GM19238 (cell line): ENCODE measurements around the gene NFE2L1.

Experiments used
- DNase-seq: peaks from one replicate; pipeline ENCODE4 v3.0.0; 2011; ENCODE audit warnings: low spot score; ENCODE audit not compliant: insufficient read length

Gene NFE2L1

DNA sequence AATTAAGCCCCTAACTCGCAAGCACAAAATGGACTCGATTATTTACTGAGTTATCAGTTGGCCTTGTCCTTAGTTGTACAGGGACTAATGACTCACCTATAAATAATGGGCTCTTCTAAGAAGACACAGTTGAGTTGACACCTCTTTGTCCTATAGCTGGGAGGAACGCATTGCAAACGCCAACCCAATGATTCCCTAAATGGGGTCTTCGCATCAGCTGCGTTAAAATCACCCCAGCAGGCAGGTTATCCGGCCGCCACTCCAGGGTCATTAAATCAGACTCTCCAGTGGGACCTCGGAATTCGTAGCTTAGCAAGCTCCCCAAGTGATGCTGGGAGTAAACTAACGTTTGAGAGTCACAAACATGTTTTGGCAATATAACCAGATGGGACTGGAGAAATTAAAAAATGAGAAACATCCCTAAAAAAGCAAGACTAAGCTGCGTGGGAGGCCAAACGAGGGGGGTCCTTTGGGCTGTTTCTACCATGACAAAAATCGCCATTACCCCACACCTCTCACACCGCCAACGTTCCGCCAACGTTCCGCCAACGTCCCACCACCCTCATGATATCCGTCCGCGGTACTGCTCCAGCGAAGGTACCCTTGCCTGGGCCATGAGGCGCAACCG lies 932 bp upstream of the NFE2L1 start:
- DNase-seq = no peak

DNA sequence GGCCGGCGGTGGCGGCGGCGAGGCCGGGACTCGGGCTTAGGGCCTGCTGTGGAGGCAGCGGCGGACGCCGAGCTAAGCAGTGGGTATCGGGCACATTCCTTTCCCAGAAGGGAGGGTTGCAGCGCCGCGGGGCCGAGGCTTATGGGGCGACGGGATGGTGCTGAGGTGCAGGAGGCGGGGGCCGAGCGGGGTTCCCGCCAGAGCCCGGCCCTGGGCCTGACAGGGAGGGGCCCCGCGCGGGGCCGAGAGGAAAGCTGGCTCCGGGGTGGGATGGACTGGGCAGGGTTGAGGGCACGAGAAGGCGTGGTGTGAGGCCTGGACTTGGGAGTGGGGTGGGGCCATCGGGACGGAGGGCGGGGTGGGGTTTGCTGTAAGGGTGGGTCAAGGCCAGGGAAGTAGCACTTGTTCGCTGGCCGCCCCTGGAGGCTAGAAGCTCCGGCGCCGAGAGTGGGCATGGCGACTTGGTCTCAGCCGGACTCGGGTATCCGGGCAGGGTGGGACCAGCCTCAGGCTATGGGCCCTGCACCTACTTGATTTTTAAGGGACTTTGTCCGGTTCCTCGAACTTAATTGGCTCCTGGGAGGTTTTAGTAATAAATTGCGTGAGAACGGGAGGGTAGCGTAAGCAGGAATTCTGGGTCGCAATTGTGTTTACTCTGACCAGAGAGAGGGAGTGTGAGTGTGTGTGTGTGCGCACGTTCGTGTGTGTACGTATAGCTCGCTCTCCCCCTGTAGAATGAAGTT lies 396 bp downstream of the NFE2L1 start:
- no peak for DNase-seq

DNA sequence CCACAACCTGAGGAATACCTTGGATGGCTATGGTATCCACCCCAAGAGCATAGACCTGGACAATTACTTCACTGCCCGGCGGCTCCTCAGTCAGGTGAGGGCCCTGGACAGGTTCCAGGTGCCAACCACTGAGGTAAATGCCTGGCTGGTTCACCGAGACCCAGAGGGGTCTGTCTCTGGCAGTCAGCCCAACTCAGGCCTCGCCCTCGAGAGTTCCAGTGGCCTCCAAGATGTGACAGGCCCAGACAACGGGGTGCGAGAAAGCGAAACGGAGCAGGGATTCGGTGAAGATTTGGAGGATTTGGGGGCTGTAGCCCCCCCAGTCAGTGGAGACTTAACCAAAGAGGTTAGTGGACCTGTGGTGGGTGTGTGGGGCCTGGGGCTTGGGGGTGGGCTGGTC lies 3.1 kb downstream of the NFE2L1 start:
- DNase-seq = no peak

DNA sequence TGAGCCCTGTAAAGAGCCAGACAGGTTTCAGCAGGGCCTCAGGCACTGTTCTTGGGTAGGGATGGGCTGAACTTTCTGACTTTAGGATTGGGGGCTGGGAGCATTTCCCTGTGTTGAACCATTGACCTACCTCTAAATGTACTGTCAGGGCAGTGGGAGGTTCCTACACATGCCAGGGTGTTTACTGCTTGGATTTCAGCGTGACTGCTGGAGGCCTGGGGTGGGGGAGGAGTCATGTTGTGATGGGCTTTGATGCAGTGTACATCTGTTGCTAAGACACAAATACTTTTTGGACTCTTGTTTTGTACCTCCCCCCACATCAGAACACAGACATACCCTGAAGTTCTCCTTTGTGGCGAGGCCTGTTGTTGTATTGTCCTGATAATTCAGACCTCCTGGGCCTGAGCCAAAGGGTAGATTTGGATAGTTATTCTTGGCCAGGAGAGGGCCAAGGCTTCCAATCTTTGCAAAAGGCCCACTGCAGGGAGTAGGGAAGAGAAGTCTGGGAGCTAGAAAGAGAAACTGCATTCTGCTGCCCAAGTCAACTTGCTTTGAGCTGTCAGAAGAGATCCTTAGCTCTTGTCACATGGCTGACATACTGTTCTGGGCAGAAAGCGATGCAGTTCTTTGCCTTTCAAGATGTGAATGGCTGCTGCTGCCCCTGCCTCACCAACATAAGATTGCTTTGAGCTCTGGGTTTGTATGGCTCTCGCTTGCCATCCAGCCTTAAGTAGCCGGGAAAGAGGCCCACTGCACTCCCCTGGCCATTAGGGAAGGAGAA lies 3.7 kb downstream of the NFE2L1 start:
- DNase-seq = no peak

DNA sequence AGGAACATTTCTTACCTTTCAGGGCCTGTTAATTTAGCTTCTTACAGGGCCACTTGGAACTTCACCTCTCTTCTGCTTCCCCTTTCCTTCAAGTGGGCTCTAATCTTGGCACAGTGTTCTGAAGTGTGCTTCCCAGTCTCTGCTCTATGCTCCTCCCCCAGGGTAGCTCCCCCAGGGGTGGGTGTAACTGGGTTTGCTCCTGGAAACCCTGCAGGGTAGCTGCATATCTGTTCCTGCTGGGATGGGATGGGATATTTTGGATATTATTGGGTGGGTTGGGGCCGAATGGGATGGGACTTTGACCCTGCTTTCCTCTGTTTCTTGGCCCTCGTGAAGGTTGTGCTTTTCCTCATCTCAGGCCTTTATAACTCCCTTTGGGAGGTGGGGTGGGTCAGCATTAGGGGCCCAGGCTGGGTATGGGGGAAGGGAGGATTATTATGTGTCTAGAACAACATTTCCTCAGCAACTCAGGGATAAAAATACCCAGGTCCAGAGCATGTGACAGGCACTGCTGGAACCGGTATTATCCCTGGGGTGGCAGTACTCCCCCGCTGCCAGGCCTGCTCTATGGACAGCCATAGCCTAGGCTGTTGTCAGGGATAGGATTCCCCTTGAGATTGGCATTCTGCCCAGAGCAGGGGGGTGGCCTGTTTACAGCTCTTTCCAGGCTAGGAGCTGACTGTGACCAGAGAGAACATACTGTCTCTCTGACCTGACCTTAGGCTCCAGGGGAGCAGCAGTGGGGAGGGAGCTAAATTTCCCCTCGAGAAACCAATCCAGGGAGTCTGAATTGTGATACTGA lies 5.0 kb downstream of the NFE2L1 start:
- DNase-seq = no peak

DNA sequence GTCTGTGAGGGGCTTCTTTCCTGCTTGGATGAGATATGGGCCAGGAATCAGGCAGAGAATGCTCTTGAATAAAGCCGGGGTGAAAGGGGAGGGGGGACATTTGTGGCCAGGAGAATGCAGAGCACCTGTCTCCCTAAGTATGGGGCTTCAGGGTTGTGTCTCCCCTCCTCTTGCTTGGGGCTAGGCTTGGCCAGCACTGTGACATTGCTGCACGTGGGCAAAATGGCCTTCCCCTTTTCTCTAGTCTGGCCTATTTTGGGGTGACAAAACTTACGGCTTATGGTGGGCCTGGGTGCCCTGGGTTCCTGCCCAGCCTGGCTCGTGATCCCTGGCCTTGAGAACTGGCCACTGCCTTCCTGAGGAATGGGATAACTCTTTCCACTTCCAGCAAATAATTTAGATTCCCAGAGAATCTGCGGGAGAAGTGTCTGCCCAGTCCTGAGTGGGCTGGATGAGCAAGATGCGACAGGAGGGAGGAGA lies 5.6 kb downstream of the NFE2L1 start:
- no peak for DNase-seq

DNA sequence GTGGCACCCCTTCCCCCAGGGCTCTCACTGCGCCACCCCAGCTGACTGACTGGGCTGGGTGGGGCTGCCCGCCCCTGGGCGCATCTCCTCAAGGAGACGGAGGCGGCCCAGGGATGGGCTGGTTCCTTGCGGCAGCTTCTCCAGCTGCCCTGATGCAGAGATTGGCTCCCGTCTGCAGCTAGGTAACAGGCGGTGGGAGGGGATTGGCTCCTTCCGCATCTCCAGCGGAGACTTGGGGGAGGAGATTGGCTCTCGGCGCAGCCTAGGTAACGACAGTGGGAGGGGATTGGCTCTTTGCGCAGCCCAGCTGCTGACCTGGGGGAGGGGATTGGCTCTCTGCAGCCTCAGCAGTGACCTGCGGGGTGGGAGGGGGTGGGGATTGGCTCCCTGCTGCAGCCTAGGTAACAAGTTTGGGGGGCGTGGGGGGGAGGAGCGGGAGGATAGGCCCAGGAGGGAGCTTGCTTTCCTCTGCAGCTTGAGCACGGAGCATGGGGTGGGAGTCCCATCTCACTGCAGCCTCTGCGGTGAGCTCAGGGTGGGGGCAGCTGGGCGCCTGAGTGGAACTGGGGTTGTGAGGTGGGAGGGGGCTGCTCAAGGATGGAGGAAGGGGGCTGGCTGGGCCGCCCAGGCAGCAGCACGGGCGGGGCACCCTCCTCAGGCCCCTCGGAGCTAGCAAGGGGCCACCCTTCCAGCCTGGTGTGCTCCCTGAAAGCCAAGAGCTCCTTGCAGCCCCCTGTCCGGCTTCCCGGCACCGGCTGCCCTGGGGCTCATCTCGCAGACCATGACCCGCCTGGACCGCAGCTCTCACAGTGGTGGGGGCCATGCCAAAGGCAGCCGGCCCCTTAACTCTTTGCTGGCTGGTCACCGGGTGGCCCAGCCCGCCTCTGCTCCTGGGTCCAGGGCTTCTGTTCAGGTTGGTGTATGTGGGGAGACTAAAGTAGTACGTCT lies 6.4 kb downstream of the NFE2L1 start:
- DNase-seq = no peak

DNA sequence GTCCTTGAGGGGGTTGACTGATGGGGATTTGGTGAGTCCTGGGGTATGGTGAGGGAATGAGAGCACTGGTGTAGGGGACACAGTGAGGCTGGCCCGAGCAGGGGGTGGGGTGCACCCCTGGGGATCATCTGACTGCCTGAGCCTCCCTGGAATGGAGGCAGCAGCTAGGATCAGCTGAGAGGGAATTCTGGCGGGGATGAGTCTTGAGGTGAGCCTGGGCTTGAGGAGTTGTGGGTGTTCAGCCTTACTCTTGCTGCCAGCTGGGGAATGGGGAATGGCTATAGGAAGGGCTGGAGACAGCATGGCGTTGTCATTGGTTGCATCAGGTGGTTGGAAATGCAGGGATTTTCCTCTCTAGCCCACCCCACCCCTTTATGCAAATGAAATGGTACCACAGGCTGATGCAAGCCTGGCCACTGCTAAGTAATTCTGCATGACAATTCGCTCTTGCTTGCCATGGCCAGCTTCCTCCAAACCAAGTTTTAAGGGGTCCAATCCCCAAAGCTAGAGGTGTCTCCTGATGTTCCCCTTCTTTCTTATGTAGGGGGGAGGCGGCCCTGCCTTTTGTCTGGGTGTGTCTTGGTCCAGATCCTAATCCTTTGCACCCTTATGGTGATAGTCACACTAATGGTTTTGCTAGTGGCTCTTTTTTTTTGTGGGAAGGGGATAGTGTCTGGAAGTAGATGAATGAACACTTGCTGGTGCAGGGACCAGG lies 7.5 kb downstream of the NFE2L1 start:
- DNase-seq = no peak

DNA sequence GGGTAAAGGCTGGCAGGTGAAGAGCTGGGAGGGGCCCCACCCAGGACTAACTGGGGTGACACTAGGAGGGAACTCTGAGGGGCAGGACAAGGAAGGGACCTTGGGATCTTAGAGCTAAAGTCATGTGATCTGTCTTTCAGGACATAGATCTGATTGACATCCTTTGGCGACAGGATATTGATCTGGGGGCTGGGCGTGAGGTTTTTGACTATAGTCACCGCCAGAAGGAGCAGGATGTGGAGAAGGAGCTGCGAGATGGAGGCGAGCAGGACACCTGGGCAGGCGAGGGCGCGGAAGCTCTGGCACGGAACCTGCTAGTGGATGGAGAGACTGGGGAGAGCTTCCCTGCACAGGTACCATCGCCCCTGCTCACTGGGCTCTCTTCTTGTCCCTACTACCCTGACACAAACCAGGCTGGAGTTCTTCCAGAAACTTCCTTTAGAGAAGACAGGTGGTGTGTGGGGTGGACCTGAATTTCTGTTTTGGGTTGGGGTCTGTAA lies 8.1 kb downstream of the NFE2L1 start:
- no peak for DNase-seq

DNA sequence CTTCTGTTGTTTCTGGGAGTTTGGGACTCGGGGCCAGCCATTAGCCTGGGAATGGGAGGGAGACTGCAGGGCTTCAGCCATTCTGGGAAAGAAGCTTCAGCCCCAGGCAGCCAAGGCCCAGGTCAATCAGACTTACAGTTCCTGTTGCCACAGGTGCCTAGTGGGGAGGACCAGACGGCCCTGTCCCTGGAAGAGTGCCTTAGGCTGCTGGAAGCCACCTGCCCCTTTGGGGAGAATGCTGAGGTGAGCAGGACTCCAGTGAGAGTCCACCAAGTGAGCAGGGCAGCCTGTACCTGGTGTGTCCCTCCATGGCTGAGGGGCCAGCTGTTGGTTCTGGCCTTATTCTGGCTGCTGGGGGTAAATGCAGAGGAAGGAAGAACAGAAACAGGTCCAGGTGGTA lies 8.7 kb downstream of the NFE2L1 start:
- DNase-seq = no peak

DNA sequence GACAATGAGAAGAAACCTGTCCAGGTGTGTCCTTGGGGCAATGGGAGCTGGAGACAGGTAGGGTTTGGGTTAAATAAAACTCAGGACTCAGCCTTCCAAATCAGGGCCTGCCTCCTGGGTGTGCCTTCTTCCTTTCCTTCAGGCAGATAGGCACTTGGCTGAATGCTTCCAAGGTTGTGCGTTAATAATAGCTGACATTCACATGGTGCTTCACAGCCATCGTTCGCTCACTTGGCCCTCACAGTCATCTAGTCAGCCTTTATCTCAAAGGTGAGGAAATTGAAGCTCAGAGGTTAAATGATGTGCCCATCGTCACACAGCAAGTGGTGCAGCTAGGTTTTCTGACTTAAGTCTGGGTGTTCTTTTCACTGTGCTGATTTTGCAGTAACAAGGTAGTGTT lies 9.5 kb downstream of the NFE2L1 start:
- no peak for DNase-seq

DNA sequence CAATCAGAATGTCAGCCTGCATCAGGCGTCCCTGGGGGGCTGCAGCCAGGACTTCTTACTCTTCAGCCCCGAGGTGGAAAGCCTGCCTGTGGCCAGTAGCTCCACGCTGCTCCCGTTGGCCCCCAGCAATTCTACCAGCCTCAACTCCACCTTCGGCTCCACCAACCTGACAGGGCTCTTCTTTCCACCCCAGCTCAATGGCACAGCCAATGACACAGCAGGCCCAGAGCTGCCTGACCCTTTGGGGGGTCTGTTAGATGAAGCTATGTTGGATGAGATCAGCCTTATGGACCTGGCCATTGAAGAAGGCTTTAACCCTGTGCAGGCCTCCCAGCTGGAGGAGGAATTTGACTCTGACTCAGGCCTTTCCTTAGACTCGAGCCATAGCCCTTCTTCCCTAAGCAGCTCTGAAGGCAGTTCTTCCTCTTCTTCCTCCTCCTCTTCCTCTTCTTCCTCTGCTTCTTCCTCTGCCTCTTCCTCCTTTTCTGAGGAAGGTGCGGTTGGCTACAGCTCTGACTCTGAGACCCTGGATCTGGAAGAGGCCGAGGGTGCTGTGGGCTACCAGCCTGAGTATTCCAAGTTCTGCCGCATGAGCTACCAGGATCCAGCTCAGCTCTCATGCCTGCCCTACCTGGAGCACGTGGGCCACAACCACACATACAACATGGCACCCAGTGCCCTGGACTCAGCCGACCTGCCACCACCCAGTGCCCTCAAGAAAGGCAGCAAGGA lies 10.4 kb downstream of the NFE2L1 start:
- no peak for DNase-seq

DNA sequence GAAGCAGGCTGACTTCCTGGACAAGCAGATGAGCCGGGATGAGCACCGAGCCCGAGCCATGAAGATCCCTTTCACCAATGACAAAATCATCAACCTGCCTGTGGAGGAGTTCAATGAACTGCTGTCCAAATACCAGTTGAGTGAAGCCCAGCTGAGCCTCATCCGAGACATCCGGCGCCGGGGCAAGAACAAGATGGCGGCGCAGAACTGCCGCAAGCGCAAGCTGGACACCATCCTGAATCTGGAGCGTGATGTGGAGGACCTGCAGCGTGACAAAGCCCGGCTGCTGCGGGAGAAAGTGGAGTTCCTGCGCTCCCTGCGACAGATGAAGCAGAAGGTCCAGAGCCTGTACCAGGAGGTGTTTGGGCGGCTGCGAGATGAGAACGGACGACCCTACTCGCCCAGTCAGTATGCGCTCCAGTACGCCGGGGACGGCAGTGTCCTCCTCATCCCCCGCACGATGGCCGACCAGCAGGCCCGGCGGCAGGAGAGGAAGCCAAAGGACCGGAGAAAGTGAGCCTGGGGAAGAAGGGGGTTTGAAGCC lies 11.0 kb downstream of the NFE2L1 start:
- DNase-seq = no peak

DNA sequence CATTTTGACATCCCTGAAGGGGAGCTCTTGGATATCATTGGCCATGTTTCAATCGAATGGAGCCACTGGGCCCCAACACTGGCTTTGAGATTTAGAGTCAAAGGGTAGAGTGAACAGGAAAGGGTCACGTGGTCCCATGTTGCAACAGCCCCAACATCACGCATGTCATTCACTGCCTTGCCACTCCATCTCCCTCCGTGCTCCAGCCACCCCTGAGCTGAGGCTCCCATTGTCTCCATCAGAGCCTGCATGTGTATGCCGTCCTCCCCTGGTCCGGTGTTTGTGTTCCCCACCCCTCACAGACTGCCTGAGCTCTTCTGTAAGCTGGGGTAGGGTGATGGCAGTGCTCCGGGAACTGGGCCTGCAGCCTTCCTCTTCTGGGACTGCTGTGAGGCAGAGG lies 12.1 kb downstream of the NFE2L1 start:
- DNase-seq = no peak

DNA sequence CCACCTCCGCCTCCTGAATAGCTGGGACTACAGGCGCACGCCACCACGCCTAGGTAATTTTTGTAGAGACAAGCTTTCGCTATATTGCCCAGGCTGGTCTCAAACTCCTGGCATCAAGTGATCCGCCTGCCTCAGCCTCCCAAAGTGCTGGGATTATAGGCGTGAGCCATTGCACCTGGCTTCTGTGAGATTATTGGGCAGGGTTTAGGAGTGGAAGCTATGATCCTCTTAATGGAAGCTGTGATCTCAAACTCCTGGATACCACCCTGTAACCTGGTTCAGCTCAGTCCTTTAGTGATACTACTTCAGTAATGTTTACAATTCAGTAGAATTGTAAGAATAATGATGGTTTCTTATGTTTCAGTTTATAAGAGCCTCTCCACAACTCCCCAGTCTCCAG lies 14.1 kb downstream of the NFE2L1 start:
- DNase-seq = no peak

DNA sequence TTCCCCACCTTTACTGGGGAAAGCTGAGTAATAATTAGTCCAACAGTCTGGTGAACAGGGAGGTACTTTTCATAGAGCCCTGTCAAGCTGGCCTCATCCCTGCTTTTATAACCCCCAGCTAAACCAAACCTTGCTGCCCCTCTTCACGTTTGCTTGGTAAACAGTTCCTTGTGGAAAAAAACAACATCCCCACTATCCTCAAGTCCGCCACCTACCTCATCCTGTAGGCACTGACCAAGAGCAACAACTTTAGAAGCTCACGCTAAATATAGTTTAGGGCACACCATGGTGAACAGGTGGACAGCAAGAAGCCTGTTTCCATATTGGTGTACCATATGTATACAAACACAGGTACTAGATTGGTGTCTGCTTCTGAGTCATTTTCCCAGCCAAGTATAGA lies 16.5 kb downstream of the NFE2L1 start:
- no peak for DNase-seq

DNA sequence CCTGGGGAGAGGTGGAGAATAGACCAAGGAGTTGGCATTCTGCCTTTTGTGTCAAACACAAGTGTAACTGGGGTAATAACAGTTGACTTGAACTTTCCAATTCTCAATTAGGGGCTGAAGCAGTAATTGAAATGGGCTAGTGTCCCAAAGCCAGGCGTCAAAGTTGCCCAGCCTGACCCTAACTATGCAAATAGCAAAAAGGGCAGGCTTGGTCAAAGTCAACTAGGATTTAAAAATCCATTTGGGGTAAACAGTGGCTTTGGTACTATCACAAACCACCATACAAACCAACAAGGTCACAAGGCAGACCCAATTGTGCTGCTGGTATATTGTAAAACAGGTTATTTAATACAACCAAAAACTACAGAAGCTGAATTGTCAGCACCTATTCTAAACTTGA lies 18.0 kb downstream of the NFE2L1 start:
- no peak for DNase-seq

DNA sequence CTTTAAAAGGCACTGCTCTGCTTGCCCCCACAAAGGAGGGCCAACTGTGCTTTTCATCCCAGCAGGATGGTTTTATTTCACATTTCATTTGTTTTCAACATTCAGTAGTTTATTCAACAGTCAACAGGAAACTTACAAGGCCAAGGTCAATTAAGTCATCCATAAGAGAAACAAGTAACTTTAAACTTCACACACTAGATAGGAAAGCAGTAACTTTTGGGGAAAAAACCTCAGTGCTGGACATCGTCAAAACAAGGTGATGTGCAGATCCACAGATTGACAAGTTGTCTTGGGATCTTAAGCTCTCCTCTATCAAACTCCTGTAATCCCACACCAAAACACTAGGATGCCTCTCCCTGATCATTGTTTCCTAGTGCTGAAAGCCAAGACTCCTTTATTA lies 18.5 kb downstream of the NFE2L1 start:
- DNase-seq = no peak

DNA sequence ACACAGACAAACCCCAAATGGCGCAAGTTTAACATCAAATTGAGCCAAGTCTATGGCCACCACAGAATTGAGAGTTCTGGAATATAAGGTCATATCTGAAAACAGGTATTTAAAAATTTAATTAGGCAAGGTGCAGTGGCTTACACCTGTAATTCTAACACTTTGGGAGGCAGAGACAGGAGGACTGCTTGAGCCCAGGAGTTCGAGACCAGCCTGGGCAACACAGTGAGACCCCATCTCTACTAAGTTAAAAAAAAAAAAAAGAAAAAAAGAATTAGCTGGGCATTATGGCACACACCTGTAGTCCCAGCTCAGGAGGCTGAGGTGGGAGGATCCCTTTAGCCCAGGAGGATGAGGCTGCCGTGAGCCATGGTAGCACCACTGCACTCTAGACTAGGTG lies 19.1 kb downstream of the NFE2L1 start:
- DNase-seq = no peak
